Lower leg skin (tissue), 4 donors: Measurements from ENCODE around the gene CEND1. TPM values are rescaled to one million over a fixed set of nuclear protein-coding genes. Genes with fewer than 3 reads are reported as not detected.

Experiments
- DNase-seq, 2 donors: peaks; one replicate each; pipeline ENCODE4 v3.0.0-alpha.2; 2019; ENCODE audit warnings: low spot score in 2 of 2
- H3K4me3 ChIP-seq: fragments of 200-600 bp; sonication (generic); 2 replicates; pipeline ENCODE4 v1.5.1; 2017; ENCODE audit warnings: mild to moderate bottlenecking, low read depth; ENCODE audit not compliant: poor library complexity, severe bottlenecking
- CTCF ChIP-seq, 3 donors: fragments of 450-650 bp; IDR thresholded peaks; one replicate each; pipeline ENCODE4 v1.5.1; 2016; ENCODE audit warnings: antibody characterized with exemption in 3 of 3, mild to moderate bottlenecking in 3 of 3, moderate library complexity in 2 of 3
- POLR2A ChIP-seq, 2 donors: fragments of 450-650 bp; IDR thresholded peaks; one replicate each; pipeline ENCODE4 v1.6.1; 2016 to 2017; ENCODE audit warnings: antibody characterized with exemption in 2 of 2, mild to moderate bottlenecking in 1 of 2, moderate library complexity in 1 of 2
- WGBS, 2 donors: methylation state at CpG; one replicate each; pipeline ENCODE4 v1.1.5; 2018; 5-methylcytosine and 5-hydroxymethylcytosine counted together
- intact Hi-C: fragments of 100-400 bp; cut with DNase I; formaldehyde crosslinking; loops from one replicate; pipeline ENCODE4 v1.15.0; 2023; ENCODE audit warnings: low total_unique reads
- total RNA-seq, 4 donors: library from RNA; depleted of rRNA; stranded (reverse); fragments of >200 nt; gene quantifications; one replicate each; pipeline ENCODE4 v1.1.0, GENCODE V29; 2016

CEND1 gene
- total RNA-seq, 4 donors from 2014 or later, result not detected

DNA sequence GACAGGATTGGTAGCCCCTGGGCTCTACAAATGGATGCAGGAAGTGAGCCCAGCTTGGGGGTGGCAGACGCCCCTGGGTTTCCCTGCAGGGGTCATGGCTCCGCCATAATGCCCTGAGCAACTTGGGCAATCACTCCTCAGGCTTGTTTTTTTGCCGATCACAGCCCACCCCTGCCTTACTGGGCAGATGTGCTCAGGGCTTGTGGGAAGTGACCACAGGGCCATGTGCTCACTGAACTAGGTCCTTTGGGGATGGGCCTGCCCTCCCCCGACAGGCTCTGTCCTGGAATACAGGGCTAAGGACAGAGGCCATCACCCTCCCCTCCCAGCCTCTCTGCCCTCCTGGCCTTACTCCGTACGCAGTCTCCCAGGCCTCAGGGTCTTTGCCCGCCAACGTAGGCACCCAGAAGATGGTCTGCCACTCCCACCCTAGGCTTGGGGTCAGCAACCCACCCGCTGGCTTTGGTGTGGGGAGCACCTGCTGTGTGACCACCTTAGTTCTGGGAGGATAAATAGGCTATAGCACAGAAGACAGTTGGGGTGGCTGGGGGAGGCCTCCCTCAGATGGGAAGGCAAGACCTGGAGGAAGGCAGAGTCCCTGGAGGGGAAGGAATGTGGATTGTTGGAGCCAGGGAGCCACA, 23.7 kb upstream of the CEND1 start:
- WGBS, 2 donors, result 69 to 80% methylated on average over 9 of the region's 9 CpGs
- no peak for DNase-seq
- no peak for TF ChIP-seq POLR2A (IDR thresholded peaks at IDR 0.05)
- no peak for TF ChIP-seq CTCF (IDR thresholded peaks at IDR 0.05)
- intact Hi-C loops, result no loop called here
- no peak overlapping the region for H3K4me3 ChIP-seq

- intact Hi-C loops, result no loop called here
- H3K4me3 ChIP-seq, result no peak overlapping the region
- 81 to 83% methylated on average over 6 of the region's 6 CpGs for WGBS, 2 donors
- no peak for TF ChIP-seq POLR2A (IDR thresholded peaks at IDR 0.05)
- no peak for TF ChIP-seq CTCF (IDR thresholded peaks at IDR 0.05)
- DNase-seq, result no peak
These were observed 23.2 kb upstream of the CEND1 start for GRCh38 chr11:813072-813455.

GRCh38 chr11:812390-812789, 22.5 kb upstream of the CEND1 start:
- H3K4me3 ChIP-seq, result no peak overlapping the region
- WGBS, 2 donors, result 72 to 81% methylated on average over 2 to 3 of the region's 3 CpGs
- DNase-seq, result no peak
- intact Hi-C loops, result no loop called here
- TF ChIP-seq POLR2A (IDR thresholded peaks at IDR 0.05) (no peak), CTCF (IDR thresholded peaks at IDR 0.05) (no peak)

- no peak overlapping the region for H3K4me3 ChIP-seq
- TF ChIP-seq CTCF (IDR thresholded peaks at IDR 0.05), result no peak
- no peak for TF ChIP-seq POLR2A (IDR thresholded peaks at IDR 0.05)
- WGBS, 2 donors, result 66 to 69% methylated on average over 14 of the region's 14 CpGs
- DNase-seq, result no peak
- intact Hi-C loops, result no loop called here
These were observed 21.8 kb upstream of the CEND1 start for GRCh38 chr11:811446-812245.

DNA sequence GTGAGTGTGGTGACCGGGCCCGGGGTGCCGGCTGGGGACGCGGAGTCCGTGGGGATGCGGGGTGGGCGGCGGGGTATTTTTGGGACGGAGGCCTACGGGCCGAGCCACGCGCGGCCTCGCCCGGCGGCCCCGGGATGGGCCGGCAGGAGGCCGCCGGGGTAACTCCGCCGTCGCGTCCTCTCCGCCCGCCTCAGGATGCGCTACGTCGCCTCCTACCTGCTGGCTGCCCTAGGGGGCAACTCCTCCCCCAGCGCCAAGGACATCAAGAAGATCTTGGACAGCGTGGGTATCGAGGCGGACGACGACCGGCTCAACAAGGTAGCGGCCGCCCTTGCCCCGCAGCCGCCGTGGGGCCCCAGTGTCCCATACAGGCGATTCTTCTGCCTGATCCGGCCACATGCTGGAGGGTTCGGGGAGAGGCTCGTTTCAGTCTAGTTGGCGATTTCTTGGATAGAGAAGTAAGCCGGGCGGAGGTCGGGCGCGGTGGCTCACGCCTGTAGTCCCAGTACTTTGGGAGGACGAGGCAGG, 20.2 kb upstream of the CEND1 start:
- no peak for DNase-seq
- WGBS, 2 donors, result 0 to 3% methylated on average over 17 to 49 of the region's 55 CpGs
- intact Hi-C loops, result no loop called here
- H3K4me3 ChIP-seq, result peak overlapping the region; percentile 96
- TF ChIP-seq POLR2A (IDR thresholded peaks at IDR 0.05) (no peak), CTCF (IDR thresholded peaks at IDR 0.05) (no peak)
